GM12875 (cell line): ENCODE data around the gene DLGAP4.
"Not testable (repeated sequence)": the region's sequence is repeated elsewhere in the genome, so short reads cannot be mapped to it uniquely, and the experiment has no call there.

Experiments
- H3K4me3 ChIP-seq: one replicate; pipeline ENCODE4 v1.5.1; 2011; ENCODE audit warnings: low read depth, low read length, control low read depth
- TF ChIP-seq, protein P1 (sequence below): IDR thresholded peaks from 2 replicates; pipeline ENCODE4 v1.5.1; 2011; ENCODE audit warnings: low read depth, mild to moderate bottlenecking, control low read depth, inconsistent platforms, low read length, moderate library complexity, borderline replicate concordance; ENCODE audit not compliant: insufficient read depth

DLGAP4 gene

DNA sequence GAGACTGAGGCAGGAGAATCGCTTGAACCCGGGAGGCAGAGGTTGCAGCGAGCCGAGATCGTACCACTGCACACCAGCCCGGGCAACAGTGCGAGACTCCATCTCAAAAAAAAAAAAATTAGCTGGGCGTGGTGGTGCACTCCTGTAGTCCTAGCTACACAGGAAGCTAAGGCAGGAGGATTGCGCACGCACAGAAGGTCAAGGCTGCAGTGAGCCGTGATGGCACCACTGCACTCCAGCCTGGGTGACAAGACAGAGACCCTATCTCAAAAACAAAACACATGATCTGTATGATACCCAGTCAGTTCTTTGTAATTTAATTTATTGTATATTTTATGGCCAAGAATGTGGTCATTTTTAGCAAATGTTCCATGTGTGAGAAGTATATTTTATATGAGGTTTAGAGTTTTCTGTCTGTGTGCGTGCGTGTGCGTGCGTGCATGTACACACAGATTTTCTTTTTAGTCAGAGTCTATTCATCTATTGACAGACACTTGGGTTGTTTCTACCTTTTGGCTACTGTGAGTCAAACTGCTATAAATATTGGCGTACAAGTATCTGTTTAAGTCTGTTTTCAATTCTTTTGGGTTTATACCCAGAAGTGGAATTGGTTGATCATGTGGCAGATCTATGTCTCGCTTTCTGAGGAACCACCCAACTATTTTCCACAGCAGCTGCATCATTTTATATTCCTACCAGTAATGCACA, 213.0 kb downstream of the DLGAP4 start:
- TF ChIP-seq, protein P1, sequence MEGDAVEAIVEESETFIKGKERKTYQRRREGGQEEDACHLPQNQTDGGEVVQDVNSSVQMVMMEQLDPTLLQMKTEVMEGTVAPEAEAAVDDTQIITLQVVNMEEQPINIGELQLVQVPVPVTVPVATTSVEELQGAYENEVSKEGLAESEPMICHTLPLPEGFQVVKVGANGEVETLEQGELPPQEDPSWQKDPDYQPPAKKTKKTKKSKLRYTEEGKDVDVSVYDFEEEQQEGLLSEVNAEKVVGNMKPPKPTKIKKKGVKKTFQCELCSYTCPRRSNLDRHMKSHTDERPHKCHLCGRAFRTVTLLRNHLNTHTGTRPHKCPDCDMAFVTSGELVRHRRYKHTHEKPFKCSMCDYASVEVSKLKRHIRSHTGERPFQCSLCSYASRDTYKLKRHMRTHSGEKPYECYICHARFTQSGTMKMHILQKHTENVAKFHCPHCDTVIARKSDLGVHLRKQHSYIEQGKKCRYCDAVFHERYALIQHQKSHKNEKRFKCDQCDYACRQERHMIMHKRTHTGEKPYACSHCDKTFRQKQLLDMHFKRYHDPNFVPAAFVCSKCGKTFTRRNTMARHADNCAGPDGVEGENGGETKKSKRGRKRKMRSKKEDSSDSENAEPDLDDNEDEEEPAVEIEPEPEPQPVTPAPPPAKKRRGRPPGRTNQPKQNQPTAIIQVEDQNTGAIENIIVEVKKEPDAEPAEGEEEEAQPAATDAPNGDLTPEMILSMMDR = no peak
- H3K4me3 ChIP-seq = no peak overlapping the region

DNA sequence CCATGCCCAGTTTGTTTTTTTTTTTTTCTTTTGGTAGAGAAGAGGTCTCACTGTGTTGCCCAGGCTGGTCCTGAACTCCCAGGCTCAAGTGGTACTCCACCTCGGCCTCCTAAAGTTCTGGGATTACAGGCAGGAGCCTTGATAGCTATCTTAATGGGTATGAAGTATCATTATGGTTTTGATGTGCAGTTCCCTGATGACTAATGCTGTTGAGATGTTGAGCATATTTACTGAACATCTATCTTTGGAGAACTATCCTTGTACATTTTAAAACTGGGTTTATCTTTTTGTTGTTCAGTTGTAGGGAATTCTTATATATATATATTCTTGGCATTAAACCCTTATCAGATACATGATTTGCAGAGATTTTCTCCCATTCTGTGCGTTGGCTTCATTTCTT, 213.8 kb downstream of the DLGAP4 start:
- TF ChIP-seq, protein P1 = no peak
- H3K4me3 ChIP-seq = no peak overlapping the region

DNA sequence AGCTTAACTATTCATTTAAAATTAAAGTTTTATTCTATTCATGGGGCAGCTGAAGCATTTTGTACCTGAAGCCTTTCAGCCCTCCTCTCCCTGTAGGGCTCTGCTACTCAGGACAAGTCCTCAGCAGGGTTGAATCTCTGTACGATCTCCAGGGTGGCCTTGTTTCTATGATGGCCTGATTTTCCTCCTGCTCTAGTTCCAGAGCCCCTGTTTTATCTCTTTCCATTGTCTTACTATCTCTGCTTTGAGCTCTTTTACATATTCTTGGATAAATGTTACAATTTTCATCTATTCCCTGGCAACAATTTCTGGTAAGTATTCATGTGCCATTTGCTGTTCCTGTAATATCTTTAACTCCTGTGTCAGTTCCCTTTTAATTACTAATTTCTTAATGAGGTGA, 215.4 kb downstream of the DLGAP4 start:
- TF ChIP-seq, protein P1 = no peak
- no peak overlapping the region for H3K4me3 ChIP-seq

DNA sequence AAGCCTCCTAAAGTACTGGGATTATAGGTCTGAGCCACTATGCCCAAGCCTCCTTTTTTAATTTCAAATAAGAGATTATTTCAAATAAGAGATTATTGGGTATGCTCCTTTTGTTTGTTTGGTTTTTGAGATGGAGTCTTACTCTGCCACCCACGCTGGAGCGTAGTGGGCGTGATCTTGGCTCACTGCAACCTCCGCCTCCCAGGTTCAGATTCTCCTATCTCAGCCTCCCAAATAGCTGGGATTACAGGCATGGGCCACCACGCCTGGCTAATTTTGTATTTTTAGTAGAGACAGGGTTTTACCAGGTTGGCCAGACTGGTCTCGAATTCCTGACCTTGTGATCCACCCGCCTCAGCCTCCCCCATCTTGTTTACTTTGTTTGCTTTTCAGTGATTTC, 216.3 kb downstream of the DLGAP4 start:
- not testable (repeated sequence) for H3K4me3 ChIP-seq

DNA sequence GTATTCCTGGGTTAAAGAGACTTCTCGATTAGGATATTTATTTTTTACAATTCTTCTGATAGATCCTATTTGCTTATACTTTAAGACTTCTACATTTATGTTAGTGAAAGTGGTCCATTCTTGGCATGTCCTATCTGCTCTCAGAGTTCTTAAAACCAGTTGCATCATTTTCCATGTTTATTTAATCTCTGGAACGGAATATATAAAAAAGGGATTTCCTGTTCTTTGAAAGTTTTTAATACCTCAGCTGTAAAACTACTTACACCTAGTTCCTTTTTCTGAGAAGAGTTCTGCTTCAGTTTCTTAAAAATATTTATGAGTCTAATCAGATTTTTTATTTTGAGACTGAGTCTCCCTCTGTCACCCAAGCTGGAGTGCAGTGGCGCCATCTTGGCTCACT, 217.2 kb downstream of the DLGAP4 start:
- TF ChIP-seq, protein P1 = no peak
- no peak overlapping the region for H3K4me3 ChIP-seq

DNA sequence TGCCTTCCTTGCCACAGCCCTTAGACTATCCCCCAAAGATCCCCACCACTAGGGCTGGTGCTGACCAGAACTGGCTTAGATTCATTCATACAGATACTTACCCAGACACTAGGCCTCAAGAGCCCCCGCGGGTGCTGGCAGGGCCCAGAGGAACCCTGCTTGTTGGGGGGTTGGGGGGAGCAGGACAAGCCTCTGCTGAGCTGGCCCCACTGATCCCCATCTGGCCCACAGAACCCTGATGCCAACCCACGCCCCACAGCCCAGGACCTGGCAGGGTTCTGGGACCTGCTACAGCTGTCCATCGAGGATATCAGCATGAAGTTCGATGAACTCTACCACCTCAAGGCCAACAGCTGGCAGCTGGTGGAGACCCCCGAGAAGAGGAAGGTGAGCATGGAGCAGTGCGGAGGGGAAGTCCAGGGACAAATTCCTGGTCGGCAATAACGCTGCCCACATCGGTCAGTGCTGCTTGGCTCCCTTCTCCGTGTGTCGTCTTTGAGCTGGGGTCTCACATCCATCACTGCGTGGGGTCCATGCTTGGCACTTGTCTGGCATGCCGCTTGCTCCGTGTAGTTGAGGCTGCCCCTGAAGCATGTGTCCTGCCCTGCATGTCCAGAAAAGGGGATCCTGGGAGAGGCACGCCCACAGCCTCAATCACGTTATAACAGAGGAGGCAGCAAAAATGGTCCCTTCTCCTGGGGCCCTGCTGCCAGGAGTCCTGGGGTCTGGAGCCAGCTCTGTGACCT, 219.7 kb downstream of the DLGAP4 start:
- TF ChIP-seq, protein P1 = no peak

DNA sequence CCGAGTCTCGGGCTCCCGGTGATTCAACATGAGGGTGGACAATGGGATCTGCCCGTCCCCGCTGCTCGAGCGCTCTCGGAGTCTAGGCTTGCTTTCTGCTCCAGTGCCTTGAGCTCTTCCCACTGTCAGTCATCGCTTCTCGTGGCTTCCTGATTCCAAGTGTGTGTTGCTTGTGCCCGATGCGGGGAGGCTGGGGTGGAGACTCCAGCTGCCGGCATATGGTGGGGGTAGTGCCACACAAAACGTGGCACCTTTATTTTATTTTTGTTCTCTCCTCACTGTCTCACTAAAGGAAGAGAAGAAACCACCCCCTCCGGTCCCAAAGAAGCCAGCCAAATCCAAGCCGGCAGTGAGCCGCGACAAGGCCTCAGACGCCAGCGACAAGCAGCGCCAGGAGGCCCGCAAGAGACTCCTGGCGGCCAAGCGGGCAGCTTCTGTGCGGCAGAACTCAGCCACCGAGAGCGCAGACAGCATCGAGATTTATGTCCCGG, 220.4 kb downstream of the DLGAP4 start:
- TF ChIP-seq, protein P1 = no peak
- no peak overlapping the region for H3K4me3 ChIP-seq

More for the DNA sequence above, 219.7 kb downstream of the DLGAP4 start:
- no peak overlapping the region for H3K4me3 ChIP-seq
